SIG-M5 (cell line): Measurements from ENCODE around the gene DDRGK1.
"Not testable (repeated sequence)": the region's sequence is repeated elsewhere in the genome, so short reads cannot be mapped to it uniquely, and the experiment has no call there.

ENCODE experiments used
- DNase-seq: peaks from one replicate; lab custom pipeline; 2025; lab: John Stamatoyannopoulos, UW

DDRGK1 gene

GRCh38 chr20:3215359-3215917, 11.0 kb upstream of the DDRGK1 start:
- not testable (repeated sequence) for DNase-seq

- DNase-seq: no peak
These were observed 8.7 kb upstream of the DDRGK1 start for GRCh38 chr20:3213226-3213625.

GRCh38 chr20:3210346-3210745, 5.9 kb upstream of the DDRGK1 start:
- no peak for DNase-seq

GRCh38 chr20:3209946-3210317, 5.5 kb upstream of the DDRGK1 start:
- DNase-seq: no peak

GRCh38 chr20:3209257-3209945, 4.9 kb upstream of the DDRGK1 start, which contains the start of gene ITPA:
ITPA (plus strand) TSS chr20:3209498; CDS start chr20:3209552, 54 bp downstream.
- DNase-seq: no peak

GRCh38 chr20:3208786-3209256, 4.3 kb upstream of the DDRGK1 start:
- DNase-seq: no peak

- DNase-seq: no peak
These were observed 963 bp downstream of the DDRGK1 start for GRCh38 chr20:3203315-3204123.

- no peak for DNase-seq
These were observed 1.5 kb downstream of the DDRGK1 start for GRCh38 chr20:3202965-3203314.

- no peak for DNase-seq
These were observed 4.3 kb downstream of the DDRGK1 start for GRCh38 chr20:3199976-3200755.

- no peak for DNase-seq
These were observed 5.3 kb downstream of the DDRGK1 start for GRCh38 chr20:3199206-3199605.

GRCh38 chr20:3195590-3196237, 8.8 kb downstream of the DDRGK1 start:
- DNase-seq: no peak

- no peak for DNase-seq
These were observed 9.7 kb downstream of the DDRGK1 start for GRCh38 chr20:3194617-3195280.

GRCh38 chr20:3193806-3194616, 10.5 kb downstream of the DDRGK1 start:
- no peak for DNase-seq

- no peak for DNase-seq
These were observed 12.1 kb downstream of the DDRGK1 start for GRCh38 chr20:3192226-3193015.

GRCh38 chr20:3190681-3191111, 13.8 kb downstream of the DDRGK1 start:
- DNase-seq: no peak

- no peak for DNase-seq
These were observed 14.8 kb downstream of the DDRGK1 start for GRCh38 chr20:3189561-3190131.

- no peak for DNase-seq
These were observed 15.6 kb downstream of the DDRGK1 start for GRCh38 chr20:3188823-3189413.

GRCh38 chr20:3187861-3188260, 16.6 kb downstream of the DDRGK1 start:
- DNase-seq: not testable (repeated sequence)
